Loucy (cell line): Measurements from ENCODE around the gene MIER3.

ENCODE experiments used
- H2AFZ ChIP-seq: fragments of 200-600 bp; sonication (generic); 2 replicates; pipeline ENCODE4 v1.6.0; 2016; ENCODE audit warnings: antibody characterized with exemption, mild to moderate bottlenecking, low read length, moderate library complexity
- H3F3A ChIP-seq: fragments of 200-600 bp; 2 replicates; pipeline ENCODE4 v1.6.0; 2016; ENCODE audit warnings: antibody characterized with exemption, low read depth, mild to moderate bottlenecking
- H3K27me3 ChIP-seq: fragments of 200-600 bp; sonication (generic); 2 replicates; pipeline ENCODE4 v1.6.1; 2014; ENCODE audit warnings: low read length, mild to moderate bottlenecking; ENCODE audit not compliant: insufficient read depth, poor library complexity, severe bottlenecking
- H3K36me3 ChIP-seq: fragments of 200-600 bp; sonication (generic); 2 replicates; pipeline ENCODE4 v1.6.1; 2016; ENCODE audit warnings: low read length; ENCODE audit not compliant: insufficient read depth
- H3K4me1 ChIP-seq: fragments of 200-600 bp; sonication (generic); 2 replicates; pipeline ENCODE4 v1.5.1; 2014; ENCODE audit warnings: low read length, mild to moderate bottlenecking; ENCODE audit not compliant: insufficient read depth, poor library complexity, severe bottlenecking
- H3K4me2 ChIP-seq: fragments of 200-600 bp; sonication (generic); 2 replicates; pipeline ENCODE4 v1.6.0; 2014; ENCODE audit warnings: antibody characterized with exemption, low read length, low read depth, mild to moderate bottlenecking; ENCODE audit not compliant: poor library complexity, severe bottlenecking
- H3K4me3 ChIP-seq: fragments of 200-600 bp; sonication (generic); 2 replicates; pipeline ENCODE4 v1.5.1; 2014; ENCODE audit warnings: low read length, mild to moderate bottlenecking, mixed read lengths; ENCODE audit not compliant: poor library complexity, severe bottlenecking
- H3K79me2 ChIP-seq: fragments of 200-600 bp; sonication (generic); 2 replicates; pipeline ENCODE4 v1.6.1; 2014; ENCODE audit warnings: low read length; ENCODE audit not compliant: insufficient read depth
- H3K9ac ChIP-seq: fragments of 200-600 bp; sonication (generic); 2 replicates; pipeline ENCODE4 v1.6.0; 2014; ENCODE audit warnings: mild to moderate bottlenecking, low read depth, low read length, moderate library complexity; ENCODE audit not compliant: poor library complexity, severe bottlenecking
- H3K9me2 ChIP-seq: fragments of 200-600 bp; sonication (generic); replicated peaks from 2 replicates; pipeline ENCODE4 v1.6.1; 2016; ENCODE audit warnings: low read depth, low read length, mixed read lengths
- H3K9me3 ChIP-seq: fragments of 200-600 bp; sonication (generic); 2 replicates; pipeline ENCODE4 v1.6.1; 2014; ENCODE audit warnings: mild to moderate bottlenecking, antibody characterized with exemption, low read length, low read depth; ENCODE audit not compliant: insufficient read depth
- H4K20me1 ChIP-seq: fragments of 200-600 bp; sonication (generic); 2 replicates; pipeline ENCODE4 v1.6.0; 2014; ENCODE audit warnings: antibody characterized with exemption, low read length, mild to moderate bottlenecking; ENCODE audit not compliant: insufficient read depth, poor library complexity, severe bottlenecking
- EZH2phosphoT487 ChIP-seq: fragments of 200-600 bp; IDR thresholded peaks from 2 replicates; pipeline ENCODE4 v1.6.1; 2018; ENCODE audit warnings: antibody characterized with exemption, mild to moderate bottlenecking, moderate library complexity, borderline replicate concordance
- TF ChIP-seq, protein P1 (sequence below): fragments of 200-600 bp; sonication (generic); conservative IDR thresholded peaks from 2 replicates; pipeline ENCODE4 v1.5.1; 2014; ENCODE audit warnings: mild to moderate bottlenecking, antibody characterized with exemption, low read length

The MIER3 gene

GRCh38 chr5:56977822-56978221, 25.9 kb upstream of the MIER3 start:
- Histone ChIP-seq H2AFZ (no peak overlapping the region), H3K4me2 (no peak overlapping the region), H3K4me3 (no peak overlapping the region), H3K4me1 (no peaks in the 10 kb centered on the region), H3F3A (no peaks in the 10 kb centered on the region), H3K27me3 (no peaks in the 10 kb centered on the region), H3K36me3 (no peaks in the 10 kb centered on the region), H3K79me2 (no peaks in the 10 kb centered on the region), H3K9me2 (no peaks in the 10 kb centered on the region), H3K9ac (no peak overlapping the region), H4K20me1 (no peaks in the 10 kb centered on the region), H3K9me3 (no peaks in the 10 kb centered on the region)
- TF ChIP-seq, protein P1, sequence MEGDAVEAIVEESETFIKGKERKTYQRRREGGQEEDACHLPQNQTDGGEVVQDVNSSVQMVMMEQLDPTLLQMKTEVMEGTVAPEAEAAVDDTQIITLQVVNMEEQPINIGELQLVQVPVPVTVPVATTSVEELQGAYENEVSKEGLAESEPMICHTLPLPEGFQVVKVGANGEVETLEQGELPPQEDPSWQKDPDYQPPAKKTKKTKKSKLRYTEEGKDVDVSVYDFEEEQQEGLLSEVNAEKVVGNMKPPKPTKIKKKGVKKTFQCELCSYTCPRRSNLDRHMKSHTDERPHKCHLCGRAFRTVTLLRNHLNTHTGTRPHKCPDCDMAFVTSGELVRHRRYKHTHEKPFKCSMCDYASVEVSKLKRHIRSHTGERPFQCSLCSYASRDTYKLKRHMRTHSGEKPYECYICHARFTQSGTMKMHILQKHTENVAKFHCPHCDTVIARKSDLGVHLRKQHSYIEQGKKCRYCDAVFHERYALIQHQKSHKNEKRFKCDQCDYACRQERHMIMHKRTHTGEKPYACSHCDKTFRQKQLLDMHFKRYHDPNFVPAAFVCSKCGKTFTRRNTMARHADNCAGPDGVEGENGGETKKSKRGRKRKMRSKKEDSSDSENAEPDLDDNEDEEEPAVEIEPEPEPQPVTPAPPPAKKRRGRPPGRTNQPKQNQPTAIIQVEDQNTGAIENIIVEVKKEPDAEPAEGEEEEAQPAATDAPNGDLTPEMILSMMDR, result no peak
- no peak for TF ChIP-seq EZH2phosphoT487

DNA sequence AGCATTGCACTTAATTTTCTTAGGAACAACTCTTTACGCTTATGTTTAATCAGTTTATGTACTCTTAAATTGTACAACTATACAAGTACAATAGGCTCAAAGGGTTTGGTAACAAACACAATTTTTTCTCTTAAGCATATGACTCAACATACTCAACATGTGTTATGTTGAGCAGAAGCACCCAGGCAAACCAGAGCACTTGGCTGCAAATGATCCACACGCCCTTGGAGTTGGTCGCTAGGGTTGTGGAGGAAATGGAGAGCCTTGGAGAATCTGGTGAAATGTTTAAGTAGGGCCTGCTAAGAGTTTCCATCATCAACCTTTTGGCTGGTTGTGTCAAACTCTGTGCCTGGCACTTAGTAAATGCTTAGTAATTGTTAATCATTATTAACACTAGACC, 25.1 kb upstream of the MIER3 start:
- Histone ChIP-seq H3K27me3 (no peaks in the 10 kb centered on the region), H3K9ac (no peak overlapping the region), H3K4me1 (no peaks in the 10 kb centered on the region), H3K9me2 (no peaks in the 10 kb centered on the region), H3K4me3 (no peak overlapping the region), H3K36me3 (no peaks in the 10 kb centered on the region), H3F3A (no peaks in the 10 kb centered on the region), H4K20me1 (no peaks in the 10 kb centered on the region), H2AFZ (no peak overlapping the region), H3K79me2 (no peaks in the 10 kb centered on the region), H3K4me2 (no peak overlapping the region), H3K9me3 (no peaks in the 10 kb centered on the region)
- TF ChIP-seq, protein P1, result no peak

DNA sequence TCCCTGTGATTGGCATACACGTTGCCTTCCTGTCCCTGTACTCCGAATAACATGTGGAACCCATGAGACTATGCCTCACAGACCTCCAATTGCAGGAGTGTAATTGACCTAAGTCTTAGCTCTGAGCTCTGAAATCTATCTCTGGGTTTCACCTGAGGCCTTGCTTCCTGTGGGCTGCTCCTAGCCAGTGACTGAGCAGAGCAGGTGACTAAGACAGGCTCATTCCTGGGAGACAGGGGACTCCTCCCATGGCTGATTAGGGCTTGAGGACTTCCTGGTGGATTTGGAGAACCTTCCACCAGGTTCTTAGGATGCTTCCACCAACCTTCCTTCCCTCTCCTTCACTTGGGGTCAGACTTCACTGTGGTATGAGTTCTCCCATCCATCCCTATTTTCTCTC, 22.3 kb upstream of the MIER3 start:
- Histone ChIP-seq H3K4me2 (no peak overlapping the region), H3K9ac (no peak overlapping the region), H3K36me3 (no peaks in the 10 kb centered on the region), H3F3A (no peaks in the 10 kb centered on the region), H4K20me1 (no peaks in the 10 kb centered on the region), H3K4me3 (no peak overlapping the region), H3K27me3 (no peaks in the 10 kb centered on the region), H3K9me2 (no peaks in the 10 kb centered on the region), H3K9me3 (no peaks in the 10 kb centered on the region), H3K4me1 (no peaks in the 10 kb centered on the region), H3K79me2 (no peaks in the 10 kb centered on the region), H2AFZ (no peak overlapping the region)
- no peak for TF ChIP-seq EZH2phosphoT487
- TF ChIP-seq, protein P1, result no peak
